Astrocyte (in vitro differentiated cells and primary cell): ENCODE results near the gene CCDC141. TPM values are rescaled to one million over a fixed set of nuclear protein-coding genes. Genes with fewer than 3 reads are reported as not detected.

ENCODE experiments used
- DNase-seq: peaks from one replicate; pipeline ENCODE4 v3.0.0-alpha.2; 2010; ENCODE audit warnings: low read depth
- FAIRE-seq: peaks from 2 replicates; lab custom pipeline; 2011; peaks lifted over from hg19 to GRCh38; lab: Jason Lieb, UNC
- H2AFZ ChIP-seq: 2 replicates; pipeline ENCODE4 v1.6.0; 2012; ENCODE audit warnings: low read depth, low read length, inconsistent platforms
- H3K27ac ChIP-seq: 2 replicates; pipeline ENCODE4 v1.5.1; 2011; ENCODE audit warnings: low read depth, low read length, inconsistent platforms
- H3K27me3 ChIP-seq: 2 replicates; pipeline ENCODE4 v1.6.0; 2011; ENCODE audit warnings: low read length, inconsistent platforms; ENCODE audit not compliant: insufficient read depth
- H3K36me3 ChIP-seq: 2 replicates; pipeline ENCODE4 v1.5.1; 2011; ENCODE audit warnings: low read length, inconsistent platforms; ENCODE audit not compliant: insufficient read depth
- H3K4me1 ChIP-seq: 2 replicates; pipeline ENCODE4 v1.5.1; 2011; ENCODE audit warnings: low read length, inconsistent platforms; ENCODE audit not compliant: insufficient read depth
- H3K4me2 ChIP-seq: 2 replicates; pipeline ENCODE4 v1.6.0; 2012; ENCODE audit warnings: low read length, inconsistent platforms
- H3K4me3 ChIP-seq: 2 replicates; pipeline ENCODE4 v1.5.1; 2011; ENCODE audit warnings: low read depth, mild to moderate bottlenecking, low read length, inconsistent platforms; ENCODE audit not compliant: insufficient read depth
- H3K79me2 ChIP-seq: 2 replicates; pipeline ENCODE4 v1.6.0; 2012; ENCODE audit warnings: mild to moderate bottlenecking, low read length, inconsistent platforms; ENCODE audit not compliant: insufficient read depth
- H3K9ac ChIP-seq: 2 replicates; pipeline ENCODE4 v1.6.0; 2012; ENCODE audit warnings: mild to moderate bottlenecking, low read length, inconsistent platforms
- H3K9me3 ChIP-seq: 2 replicates; pipeline ENCODE4 v1.5.1; 2012; ENCODE audit warnings: low read depth, mild to moderate bottlenecking, low read length, inconsistent platforms; ENCODE audit not compliant: insufficient read depth
- H4K20me1 ChIP-seq: 2 replicates; pipeline ENCODE4 v1.6.0; 2012; ENCODE audit warnings: low read length, inconsistent platforms; ENCODE audit not compliant: insufficient read depth
- H3K27ac Mint-ChIP-seq: one replicate; pipeline ENCODE4 v1.8.0; 2021; ENCODE audit warnings: mild to moderate bottlenecking, mixed read lengths; ENCODE audit not compliant: unreplicated experiment
- H3K27me3 Mint-ChIP-seq: one replicate; pipeline ENCODE4 v1.8.0; 2021; ENCODE audit warnings: low read depth, mixed read lengths; ENCODE audit not compliant: unreplicated experiment
- H3K36me3 Mint-ChIP-seq: one replicate; pipeline ENCODE4 v1.8.0; 2021; ENCODE audit warnings: low read depth, mixed read lengths; ENCODE audit not compliant: unreplicated experiment
- H3K4me1 Mint-ChIP-seq: one replicate; pipeline ENCODE4 v1.8.0; 2021; ENCODE audit warnings: low read depth, mixed read lengths; ENCODE audit not compliant: unreplicated experiment
- H3K4me3 Mint-ChIP-seq: one replicate; pipeline ENCODE4 v1.8.0; 2021; ENCODE audit warnings: mild to moderate bottlenecking, moderate library complexity, mixed read lengths; ENCODE audit not compliant: unreplicated experiment
- H3K9me3 Mint-ChIP-seq: one replicate; pipeline ENCODE4 v1.8.0; 2021; ENCODE audit warnings: mild to moderate bottlenecking, mixed read lengths; ENCODE audit not compliant: unreplicated experiment
- CTCF ChIP-seq: IDR thresholded peaks from 2 replicates; pipeline ENCODE4 v1.5.1; 2011; ENCODE audit warnings: low read depth, mild to moderate bottlenecking, inconsistent platforms, low read length, moderate library complexity; ENCODE audit not compliant: insufficient read depth
- EZH2 ChIP-seq: IDR thresholded peaks from 2 replicates; pipeline ENCODE4 v1.6.1; 2012; ENCODE audit warnings: mild to moderate bottlenecking, low read length, inconsistent platforms; ENCODE audit not compliant: insufficient read depth
- total RNA-seq: library from RNA; stranded (reverse); gene quantifications from 2 replicates; pipeline ENCODE4 v1.2.1, GENCODE V29; 2021

The CCDC141 gene
- total RNA-seq, 1 donor from 2014 or later = 0.18 TPM

- no peaks in the 10 kb centered on the region for H3K27me3 Mint-ChIP-seq
- H3K9me3 ChIP-seq = no peaks in the 10 kb centered on the region
- no peak overlapping the region for H3K4me3 ChIP-seq
- no peak overlapping the region for H3K9ac ChIP-seq
- H4K20me1 ChIP-seq = no peaks in the 10 kb centered on the region
- no peak overlapping the region for H3K4me3 Mint-ChIP-seq
- H3K27ac ChIP-seq = no peak overlapping the region
- H3K4me1 Mint-ChIP-seq = peaks cover 8% of the 10 kb centered on the region
- no peaks in the 10 kb centered on the region for H3K79me2 ChIP-seq
- no peaks in the 10 kb centered on the region for H3K36me3 ChIP-seq
- no peaks in the 10 kb centered on the region for H3K9me3 Mint-ChIP-seq
- no peak overlapping the region for H2AFZ ChIP-seq
- FAIRE-seq (no peak), DNase-seq (no peak)
- H3K36me3 Mint-ChIP-seq = no peaks in the 10 kb centered on the region
- no peaks in the 10 kb centered on the region for H3K27me3 ChIP-seq
- TF ChIP-seq EZH2 (no peak), CTCF (peak; percentile 37)
- H3K4me1 ChIP-seq = no peaks in the 10 kb centered on the region
- H3K4me2 ChIP-seq = no peak overlapping the region
- no peak overlapping the region for H3K27ac Mint-ChIP-seq
Measured at GRCh38 chr2:178804791-178805190, 245.1 kb downstream of the CCDC141 start.

- H3K27ac ChIP-seq = no peak overlapping the region
Measured at GRCh38 chr2:178800510-178800909, 249.4 kb downstream of the CCDC141 start.

More at GRCh38 chr2:178800510-178800909, 249.4 kb downstream of the CCDC141 start:
- Histone ChIP-seq H4K20me1 (no peaks in the 10 kb centered on the region), H3K4me3 (no peak overlapping the region), H3K9me3 (no peaks in the 10 kb centered on the region), H3K79me2 (no peaks in the 10 kb centered on the region), H3K4me2 (no peak overlapping the region), H3K4me1 (no peaks in the 10 kb centered on the region), H2AFZ (no peak overlapping the region), H3K36me3 (no peaks in the 10 kb centered on the region), H3K27me3 (no peaks in the 10 kb centered on the region), H3K9ac (no peak overlapping the region)
- no peak overlapping the region for H3K27ac Mint-ChIP-seq
- DNase-seq (no peak), FAIRE-seq (no peak)
- H3K9me3 Mint-ChIP-seq = peaks cover 4% of the 10 kb centered on the region
- H3K36me3 Mint-ChIP-seq = no peaks in the 10 kb centered on the region
- H3K27me3 Mint-ChIP-seq = no peaks in the 10 kb centered on the region
- peaks cover 1% of the 10 kb centered on the region for H3K4me1 Mint-ChIP-seq
- no peak for TF ChIP-seq EZH2
- no peak for TF ChIP-seq CTCF
- H3K4me3 Mint-ChIP-seq = no peak overlapping the region
